ENCODE results near the gene NADK. TPM values are rescaled to one million over a fixed set of nuclear protein-coding genes. Genes with fewer than 3 reads are reported as not detected.

The NADK gene
- total and polyA plus RNA-seq, 10 of the 15 experiments (the other 5 are each of a cell fraction or from before 2014, with no cell fraction given), result 1.1 to 93.2 (median 46.9) TPM

Other genes with a start within 250 kb of the NADK start
Only the 7 nearest of the 13 such genes appear.
- gene MMP23B, start 146.3 kb downstream of the NADK start, total RNA-seq (2014; rRNA removed), result 0.34 and 0.54 TPM in 2 replicates
- not detected in 2 replicates for gene MMP23B, start 146.3 kb downstream of the NADK start, total RNA-seq (2014; rRNA removed; fragmentation: Illumina TruSeq; extraction: Trizol)
- 0.51 and 0.74 TPM in 2 replicates for gene MMP23B, start 146.3 kb downstream of the NADK start, total RNA-seq (2021)
- gene MMP23B, start 146.3 kb downstream of the NADK start, polyA plus RNA-seq (2011; rRNA removed), result 0.33 TPM in 1 of 2 replicates, not detected in the other
- gene MMP23B, start 146.3 kb downstream of the NADK start, polyA plus RNA-seq (2014; fragmentation: Illumina TruSeq; extraction: Trizol), result not detected in 2 replicates
- not detected for gene MMP23B, start 146.3 kb downstream of the NADK start, polyA plus RNA-seq (2014; fragmentation: Nextera tagmentation; extraction: Ambion mirVana)
- 0.33 and 0.43 TPM in 2 replicates for gene MMP23B, start 146.3 kb downstream of the NADK start, polyA plus RNA-seq (2014; rRNA removed)
- under 1 TPM; 0.25 to 0.76 TPM for gene MMP23B, start 146.3 kb downstream of the NADK start, polyA plus RNA-seq (2016; fragmentation: Nextera tagmentation; extraction: Ambion mirVana)
- 15.4 and 17.1 TPM in 2 replicates for gene CDK11B, start 119.5 kb downstream of the NADK start, total RNA-seq (2014; rRNA removed)
- gene CDK11B, start 119.5 kb downstream of the NADK start, total RNA-seq (2014; rRNA removed; fragmentation: Illumina TruSeq; extraction: Trizol), result 10.8 and 11.9 TPM in 2 replicates
- 24.0 and 24.2 TPM in 2 replicates for gene CDK11B, start 119.5 kb downstream of the NADK start, total RNA-seq (2021)
- gene CDK11B, start 119.5 kb downstream of the NADK start, polyA plus RNA-seq (2011; rRNA removed), result 2.8 and 5.3 TPM in 2 replicates
- 30.9 and 43.8 TPM in 2 replicates for gene CDK11B, start 119.5 kb downstream of the NADK start, polyA plus RNA-seq (2014; fragmentation: Illumina TruSeq; extraction: Trizol)
- gene CDK11B, start 119.5 kb downstream of the NADK start, polyA plus RNA-seq (2014; fragmentation: Nextera tagmentation; extraction: Ambion mirVana), result 1 to 10 TPM; 3.2 to 6.9 TPM
- 19.4 and 23.2 TPM in 2 replicates for gene CDK11B, start 119.5 kb downstream of the NADK start, polyA plus RNA-seq (2014; rRNA removed)
- gene CDK11B, start 119.5 kb downstream of the NADK start, polyA plus RNA-seq (2016; fragmentation: Nextera tagmentation; extraction: Ambion mirVana), result 10 to 100 TPM; 18.9 to 22.4 TPM
- 19.8 and 20.2 TPM in 2 replicates for gene SLC35E2B, start 85.7 kb downstream of the NADK start, total RNA-seq (2014; rRNA removed)
- 15.8 and 16.5 TPM in 2 replicates for gene SLC35E2B, start 85.7 kb downstream of the NADK start, total RNA-seq (2014; rRNA removed; fragmentation: Illumina TruSeq; extraction: Trizol)
- 33.7 and 36.7 TPM in 2 replicates for gene SLC35E2B, start 85.7 kb downstream of the NADK start, total RNA-seq (2021)
- gene SLC35E2B, start 85.7 kb downstream of the NADK start, polyA plus RNA-seq (2011; rRNA removed), result 14.4 and 18.4 TPM in 2 replicates
- gene SLC35E2B, start 85.7 kb downstream of the NADK start, polyA plus RNA-seq (2014; fragmentation: Illumina TruSeq; extraction: Trizol), result 19.5 and 23.6 TPM in 2 replicates
- 1 to 10 TPM; 2.6 to 4.1 TPM for gene SLC35E2B, start 85.7 kb downstream of the NADK start, polyA plus RNA-seq (2014; fragmentation: Nextera tagmentation; extraction: Ambion mirVana)
- 29.3 and 31.5 TPM in 2 replicates for gene SLC35E2B, start 85.7 kb downstream of the NADK start, polyA plus RNA-seq (2014; rRNA removed)
- gene SLC35E2B, start 85.7 kb downstream of the NADK start, polyA plus RNA-seq (2016; fragmentation: Nextera tagmentation; extraction: Ambion mirVana), result 10 to 100 TPM; 18.6 to 18.7 TPM
- 19.3 and 29.4 TPM in 2 replicates for gene CDK11A, start 54.1 kb downstream of the NADK start, total RNA-seq (2014; rRNA removed)
- 20.1 and 22.0 TPM in 2 replicates for gene CDK11A, start 54.1 kb downstream of the NADK start, total RNA-seq (2014; rRNA removed; fragmentation: Illumina TruSeq; extraction: Trizol)
- 37.0 and 46.0 TPM in 2 replicates for gene CDK11A, start 54.1 kb downstream of the NADK start, total RNA-seq (2021)
- 3.6 and 7.4 TPM in 2 replicates for gene CDK11A, start 54.1 kb downstream of the NADK start, polyA plus RNA-seq (2011; rRNA removed)
- 20.1 and 30.0 TPM in 2 replicates for gene CDK11A, start 54.1 kb downstream of the NADK start, polyA plus RNA-seq (2014; fragmentation: Illumina TruSeq; extraction: Trizol)
- 1 to 10 TPM; 5.1 to 9.0 TPM for gene CDK11A, start 54.1 kb downstream of the NADK start, polyA plus RNA-seq (2014; fragmentation: Nextera tagmentation; extraction: Ambion mirVana)
- 37.4 and 52.0 TPM in 2 replicates for gene CDK11A, start 54.1 kb downstream of the NADK start, polyA plus RNA-seq (2014; rRNA removed)
- 10 to 100 TPM; 24.0 to 27.8 TPM for gene CDK11A, start 54.1 kb downstream of the NADK start, polyA plus RNA-seq (2016; fragmentation: Nextera tagmentation; extraction: Ambion mirVana)
- gene GNB1, start 112.6 kb upstream of the NADK start, total RNA-seq (2014; rRNA removed), result 64.8 and 68.2 TPM in 2 replicates
- 120 and 126 TPM in 2 replicates for gene GNB1, start 112.6 kb upstream of the NADK start, total RNA-seq (2014; rRNA removed; fragmentation: Illumina TruSeq; extraction: Trizol)
- gene GNB1, start 112.6 kb upstream of the NADK start, total RNA-seq (2021), result 324 and 335 TPM in 2 replicates
- gene GNB1, start 112.6 kb upstream of the NADK start, polyA plus RNA-seq (2011; rRNA removed), result 223 and 374 TPM in 2 replicates
- gene GNB1, start 112.6 kb upstream of the NADK start, polyA plus RNA-seq (2014; fragmentation: Illumina TruSeq; extraction: Trizol), result 203 and 392 TPM in 2 replicates
- 10 to 100 TPM; 41.0 to 53.7 TPM for gene GNB1, start 112.6 kb upstream of the NADK start, polyA plus RNA-seq (2014; fragmentation: Nextera tagmentation; extraction: Ambion mirVana)
- 199 and 201 TPM in 2 replicates for gene GNB1, start 112.6 kb upstream of the NADK start, polyA plus RNA-seq (2014; rRNA removed)
- 10 to 100 TPM; 23.0 to 49.1 TPM for gene GNB1, start 112.6 kb upstream of the NADK start, polyA plus RNA-seq (2016; fragmentation: Nextera tagmentation; extraction: Ambion mirVana)
- 0.11 and 1.3 TPM in 2 replicates for gene CALML6, start 136.8 kb upstream of the NADK start, total RNA-seq (2014; rRNA removed)
- 0.31 TPM in 1 of 2 replicates, not detected in the other for gene CALML6, start 136.8 kb upstream of the NADK start, total RNA-seq (2014; rRNA removed; fragmentation: Illumina TruSeq; extraction: Trizol)
- gene CALML6, start 136.8 kb upstream of the NADK start, total RNA-seq (2021), result 0.21 TPM in 1 of 2 replicates, not detected in the other
- gene CALML6, start 136.8 kb upstream of the NADK start, polyA plus RNA-seq (2011; rRNA removed), result 0.07 and 0.29 TPM in 2 replicates
- gene CALML6, start 136.8 kb upstream of the NADK start, polyA plus RNA-seq (2014; fragmentation: Illumina TruSeq; extraction: Trizol), result 0.09 TPM in 1 of 2 replicates, not detected in the other
- not detected for gene CALML6, start 136.8 kb upstream of the NADK start, polyA plus RNA-seq (2014; fragmentation: Nextera tagmentation; extraction: Ambion mirVana)
- 0.42 TPM in 1 of 2 replicates, not detected in the other for gene CALML6, start 136.8 kb upstream of the NADK start, polyA plus RNA-seq (2014; rRNA removed)
- gene CALML6, start 136.8 kb upstream of the NADK start, polyA plus RNA-seq (2016; fragmentation: Nextera tagmentation; extraction: Ambion mirVana), result not detected
- gene TMEM52, start 140.8 kb upstream of the NADK start, total RNA-seq (2014; rRNA removed), result 0.17 TPM in 1 of 2 replicates, not detected in the other
- gene TMEM52, start 140.8 kb upstream of the NADK start, total RNA-seq (2014; rRNA removed; fragmentation: Illumina TruSeq; extraction: Trizol), result not detected in 2 replicates
- gene TMEM52, start 140.8 kb upstream of the NADK start, total RNA-seq (2021), result not detected in 2 replicates
- not detected in 2 replicates for gene TMEM52, start 140.8 kb upstream of the NADK start, polyA plus RNA-seq (2011; rRNA removed)
- not detected in 2 replicates for gene TMEM52, start 140.8 kb upstream of the NADK start, polyA plus RNA-seq (2014; fragmentation: Illumina TruSeq; extraction: Trizol)
- not detected for gene TMEM52, start 140.8 kb upstream of the NADK start, polyA plus RNA-seq (2014; fragmentation: Nextera tagmentation; extraction: Ambion mirVana)
- gene TMEM52, start 140.8 kb upstream of the NADK start, polyA plus RNA-seq (2014; rRNA removed), result 0.18 TPM in 1 of 2 replicates, not detected in the other
- under 1 TPM; 0.24 to 0.33 TPM for gene TMEM52, start 140.8 kb upstream of the NADK start, polyA plus RNA-seq (2016; fragmentation: Nextera tagmentation; extraction: Ambion mirVana)